Measurements from ENCODE around the gene HNRNPC. TPM values are rescaled to one million over a fixed set of nuclear protein-coding genes. Genes with fewer than 3 reads are reported as not detected.

HNRNPC gene
- total RNA-seq, 1 experiment from 2014 or later, result 843 TPM

GRCh38 chr14:21206753-21207684 lies 62.2 kb downstream of the HNRNPC start:
- Histone ChIP-seq H3K9me3 (ENCODE audit: control insufficient read depth in 1 of 2, insufficient read depth in 1 of 2, low read depth in 1 of 2, low read length in 2 of 2) (no peaks in the 10 kb centered on the region), H3K4me2 (ENCODE audit: low read length) (no peak overlapping the region), H3K79me2 (ENCODE audit: insufficient read depth, low read length) (peaks cover 51% of the 10 kb centered on the region), H3K9me2 (ENCODE audit: insufficient read depth) (no peaks in the 10 kb centered on the region), H3K9ac (ENCODE audit: low read length) (no peak overlapping the region), H3K4me3 (replicated peaks in 1 of 2; ENCODE audit: low read depth in 1 of 2, low read length in 2 of 2) (no peak overlapping the region), H3K27ac (ENCODE audit: low read depth, low read length) (no peak overlapping the region), H3K36me3 (ENCODE audit: control insufficient read depth in 1 of 2, insufficient read depth in 2 of 2, low read length in 2 of 2) (peaks cover 56 to 71% of the 10 kb centered on the region in 2 experiments), H3K4me1 (ENCODE audit: control insufficient read depth in 1 of 2, insufficient read depth in 2 of 2, low read length in 2 of 2) (no peaks in the 10 kb centered on the region), H2AFZ (ENCODE audit: low read depth, low read length, poor library complexity, severe bottlenecking) (no peak overlapping the region), H4K20me1 (ENCODE audit: insufficient read depth) (peaks cover 64% of the 10 kb centered on the region), H3K27me3 (ENCODE audit: insufficient read depth, low read length) (no peaks in the 10 kb centered on the region)
- ChIA-PET POLR2A (no interaction called here), CTCF (no interaction called here), RAD21 (ENCODE audit: low non-redundant PET in 1 of 2, low total read pairs in 2 of 2, uncharacterized antibody in 2 of 2, unreplicated experiment in 2 of 2) (no interaction called here)
- ATAC-seq, result no peak
- no TSS peak for BruUV-seq (replicated peaks)
- TF ChIP-seq ELF1 (IDR thresholded peaks at IDR 0.05; ENCODE audit: borderline replicate concordance, low read depth) (no peak), POLR2AphosphoS5 (IDR thresholded peaks at IDR 0.05; ENCODE audit: low read depth, low read length) (no peak), RAD21 (IDR thresholded peaks at IDR 0.05; ENCODE audit: low read depth) (no peak), JUND (IDR thresholded peaks at IDR 0.05) (no peak), SIN3A (IDR thresholded peaks at IDR 0.05; ENCODE audit: low read depth) (no peak), ZNF274 (IDR thresholded peaks at IDR 0.05; ENCODE audit: low read depth, low read length) (no peak), EZH2 (IDR thresholded peaks at IDR 0.05) (no peak), EZH2phosphoT487 (IDR thresholded peaks at IDR 0.05; ENCODE audit: borderline replicate concordance) (no peak), CEBPB (IDR thresholded peaks at IDR 0.05; ENCODE audit: low read depth) (no peak), SRF (IDR thresholded peaks at IDR 0.05; ENCODE audit: low read depth) (no peak), TCF7L2 (IDR thresholded peaks at IDR 0.05; ENCODE audit: borderline replicate concordance, extremely low read depth, insufficient read depth, insufficient read length) (no peak), SP1 (IDR thresholded peaks at IDR 0.05; ENCODE audit: low read depth) (no peak), POLR2A (IDR thresholded peaks at IDR 0.05; ENCODE audit: borderline replicate concordance, extremely low read depth, insufficient read depth, insufficient read length) (no peak), FOSL1 (IDR thresholded peaks at IDR 0.05; ENCODE audit: low read depth) (no peak), CBX3 (IDR thresholded peaks at IDR 0.05; ENCODE audit: low read depth) (no peak)
- TF ChIP-seq, protein P1, sequence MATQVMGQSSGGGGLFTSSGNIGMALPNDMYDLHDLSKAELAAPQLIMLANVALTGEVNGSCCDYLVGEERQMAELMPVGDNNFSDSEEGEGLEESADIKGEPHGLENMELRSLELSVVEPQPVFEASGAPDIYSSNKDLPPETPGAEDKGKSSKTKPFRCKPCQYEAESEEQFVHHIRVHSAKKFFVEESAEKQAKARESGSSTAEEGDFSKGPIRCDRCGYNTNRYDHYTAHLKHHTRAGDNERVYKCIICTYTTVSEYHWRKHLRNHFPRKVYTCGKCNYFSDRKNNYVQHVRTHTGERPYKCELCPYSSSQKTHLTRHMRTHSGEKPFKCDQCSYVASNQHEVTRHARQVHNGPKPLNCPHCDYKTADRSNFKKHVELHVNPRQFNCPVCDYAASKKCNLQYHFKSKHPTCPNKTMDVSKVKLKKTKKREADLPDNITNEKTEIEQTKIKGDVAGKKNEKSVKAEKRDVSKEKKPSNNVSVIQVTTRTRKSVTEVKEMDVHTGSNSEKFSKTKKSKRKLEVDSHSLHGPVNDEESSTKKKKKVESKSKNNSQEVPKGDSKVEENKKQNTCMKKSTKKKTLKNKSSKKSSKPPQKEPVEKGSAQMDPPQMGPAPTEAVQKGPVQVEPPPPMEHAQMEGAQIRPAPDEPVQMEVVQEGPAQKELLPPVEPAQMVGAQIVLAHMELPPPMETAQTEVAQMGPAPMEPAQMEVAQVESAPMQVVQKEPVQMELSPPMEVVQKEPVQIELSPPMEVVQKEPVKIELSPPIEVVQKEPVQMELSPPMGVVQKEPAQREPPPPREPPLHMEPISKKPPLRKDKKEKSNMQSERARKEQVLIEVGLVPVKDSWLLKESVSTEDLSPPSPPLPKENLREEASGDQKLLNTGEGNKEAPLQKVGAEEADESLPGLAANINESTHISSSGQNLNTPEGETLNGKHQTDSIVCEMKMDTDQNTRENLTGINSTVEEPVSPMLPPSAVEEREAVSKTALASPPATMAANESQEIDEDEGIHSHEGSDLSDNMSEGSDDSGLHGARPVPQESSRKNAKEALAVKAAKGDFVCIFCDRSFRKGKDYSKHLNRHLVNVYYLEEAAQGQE (IDR thresholded peaks at IDR 0.05; ENCODE audit: low read depth), result no peak
- TF ChIP-seq, protein P2, sequence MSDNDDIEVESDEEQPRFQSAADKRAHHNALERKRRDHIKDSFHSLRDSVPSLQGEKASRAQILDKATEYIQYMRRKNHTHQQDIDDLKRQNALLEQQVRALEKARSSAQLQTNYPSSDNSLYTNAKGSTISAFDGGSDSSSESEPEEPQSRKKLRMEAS (IDR thresholded peaks at IDR 0.05), result no peak
- TF ChIP-seq, protein P3, sequence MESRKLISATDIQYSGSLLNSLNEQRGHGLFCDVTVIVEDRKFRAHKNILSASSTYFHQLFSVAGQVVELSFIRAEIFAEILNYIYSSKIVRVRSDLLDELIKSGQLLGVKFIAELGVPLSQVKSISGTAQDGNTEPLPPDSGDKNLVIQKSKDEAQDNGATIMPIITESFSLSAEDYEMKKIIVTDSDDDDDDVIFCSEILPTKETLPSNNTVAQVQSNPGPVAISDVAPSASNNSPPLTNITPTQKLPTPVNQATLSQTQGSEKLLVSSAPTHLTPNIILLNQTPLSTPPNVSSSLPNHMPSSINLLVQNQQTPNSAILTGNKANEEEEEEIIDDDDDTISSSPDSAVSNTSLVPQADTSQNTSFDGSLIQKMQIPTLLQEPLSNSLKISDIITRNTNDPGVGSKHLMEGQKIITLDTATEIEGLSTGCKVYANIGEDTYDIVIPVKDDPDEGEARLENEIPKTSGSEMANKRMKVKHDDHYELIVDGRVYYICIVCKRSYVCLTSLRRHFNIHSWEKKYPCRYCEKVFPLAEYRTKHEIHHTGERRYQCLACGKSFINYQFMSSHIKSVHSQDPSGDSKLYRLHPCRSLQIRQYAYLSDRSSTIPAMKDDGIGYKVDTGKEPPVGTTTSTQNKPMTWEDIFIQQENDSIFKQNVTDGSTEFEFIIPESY (IDR thresholded peaks at IDR 0.05; ENCODE audit: extremely low read depth, insufficient replicate concordance, low read length), result no peak
- TF ChIP-seq, protein P4, sequence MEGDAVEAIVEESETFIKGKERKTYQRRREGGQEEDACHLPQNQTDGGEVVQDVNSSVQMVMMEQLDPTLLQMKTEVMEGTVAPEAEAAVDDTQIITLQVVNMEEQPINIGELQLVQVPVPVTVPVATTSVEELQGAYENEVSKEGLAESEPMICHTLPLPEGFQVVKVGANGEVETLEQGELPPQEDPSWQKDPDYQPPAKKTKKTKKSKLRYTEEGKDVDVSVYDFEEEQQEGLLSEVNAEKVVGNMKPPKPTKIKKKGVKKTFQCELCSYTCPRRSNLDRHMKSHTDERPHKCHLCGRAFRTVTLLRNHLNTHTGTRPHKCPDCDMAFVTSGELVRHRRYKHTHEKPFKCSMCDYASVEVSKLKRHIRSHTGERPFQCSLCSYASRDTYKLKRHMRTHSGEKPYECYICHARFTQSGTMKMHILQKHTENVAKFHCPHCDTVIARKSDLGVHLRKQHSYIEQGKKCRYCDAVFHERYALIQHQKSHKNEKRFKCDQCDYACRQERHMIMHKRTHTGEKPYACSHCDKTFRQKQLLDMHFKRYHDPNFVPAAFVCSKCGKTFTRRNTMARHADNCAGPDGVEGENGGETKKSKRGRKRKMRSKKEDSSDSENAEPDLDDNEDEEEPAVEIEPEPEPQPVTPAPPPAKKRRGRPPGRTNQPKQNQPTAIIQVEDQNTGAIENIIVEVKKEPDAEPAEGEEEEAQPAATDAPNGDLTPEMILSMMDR (IDR thresholded peaks at IDR 0.05 in 2 of 3, conservative IDR thresholded peaks at IDR 0.05 in 1 of 3; ENCODE audit: borderline replicate concordance in 1 of 3, insufficient read depth in 1 of 3, low read depth in 2 of 3, low read length in 2 of 3), result no peak
- no peak for DNase-seq (ENCODE audit: low read depth, low spot score)
- intact Hi-C loops (cut with micrococcal nuclease), result no loop called here

Measured in HCT116 (cell line).